HAP-1 (cell line): ENCODE results near the gene NOM1.

Experiments used
- DNase-seq, 2 experiments: peaks; one replicate each; pipeline ENCODE4 v3.0.0-alpha.2; 2016 to 2020; ENCODE audit warnings: low spot score in 2 of 2
- H3K27me3 ChIP-seq: fragments of 250-450 bp; sonication (Bioruptor Pico); 2 replicates; pipeline ENCODE4 v1.5.1; 2020; ENCODE audit warnings: low read depth, mild to moderate bottlenecking, moderate library complexity
- H3K36me3 ChIP-seq: fragments of 250-450 bp; sonication (Bioruptor Pico); replicated peaks from 2 replicates; pipeline ENCODE4 v1.5.1; 2020; ENCODE audit warnings: mild to moderate bottlenecking
- H3K4me1 ChIP-seq: fragments of 250-450 bp; sonication (Bioruptor Pico); 2 replicates; pipeline ENCODE4 v1.5.1; 2020; ENCODE audit warnings: mild to moderate bottlenecking
- H3K4me3 ChIP-seq: fragments of 250-450 bp; sonication (Bioruptor Pico); 2 replicates; pipeline ENCODE4 v1.5.1; 2020; ENCODE audit warnings: mild to moderate bottlenecking, moderate library complexity
- H3K9me3 ChIP-seq: fragments of 250-450 bp; sonication (Bioruptor Pico); 2 replicates; pipeline ENCODE4 v1.5.1; 2020; ENCODE audit warnings: mild to moderate bottlenecking, moderate library complexity
- in situ Hi-C: fragments of 300-500 bp; cut with MboI; formaldehyde crosslinking; loops from 3 replicates; pipeline ENCODE4 v1.14.3; 2020; ENCODE audit warnings: low sequenced_read_pairs, inconsistent platforms, mixed read lengths

Gene NOM1

DNA sequence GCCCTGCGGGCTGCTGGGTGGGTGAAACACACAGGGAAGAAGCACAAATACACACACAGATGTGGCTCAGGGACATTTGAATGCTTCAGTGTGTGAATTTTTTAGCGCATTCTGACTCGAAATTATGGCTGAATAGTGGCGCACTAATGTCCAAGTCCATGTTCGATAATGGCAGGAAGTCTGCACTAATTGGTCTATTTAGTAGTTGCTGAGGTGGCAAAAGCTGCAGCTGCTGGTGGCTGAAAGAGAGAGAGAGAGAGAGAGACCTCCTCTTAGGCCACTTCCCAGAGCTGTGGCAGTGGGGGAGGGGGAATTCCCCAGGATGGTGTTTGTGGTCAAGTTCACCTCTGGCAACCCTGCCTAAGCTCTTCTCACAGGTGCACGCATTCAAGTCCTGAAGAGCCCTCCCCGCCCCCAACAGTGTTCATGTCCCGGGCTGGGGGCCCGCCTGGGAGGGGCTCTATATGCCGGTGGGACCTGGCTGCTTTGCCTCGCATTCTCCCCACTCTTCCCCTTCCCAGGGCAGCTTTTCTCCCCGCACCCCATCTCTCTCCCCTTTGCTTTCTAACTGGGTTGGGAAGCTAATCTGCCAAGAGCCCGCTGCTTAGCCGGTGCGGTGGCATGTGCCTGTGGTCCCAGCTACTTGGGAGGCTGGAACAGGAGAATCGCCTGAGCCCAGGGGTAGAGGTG, 67.0 kb downstream of the NOM1 start:
- in situ Hi-C loops, result no loop called here
- Histone ChIP-seq H3K9me3 (no peaks in the 10 kb centered on the region), H3K4me3 (no peak overlapping the region), H3K36me3 (no peaks in the 10 kb centered on the region), H3K4me1 (peaks cover 5% of the 10 kb centered on the region), H3K27me3 (peaks cover 11% of the 10 kb centered on the region)
- DNase-seq, result no peak

DNA sequence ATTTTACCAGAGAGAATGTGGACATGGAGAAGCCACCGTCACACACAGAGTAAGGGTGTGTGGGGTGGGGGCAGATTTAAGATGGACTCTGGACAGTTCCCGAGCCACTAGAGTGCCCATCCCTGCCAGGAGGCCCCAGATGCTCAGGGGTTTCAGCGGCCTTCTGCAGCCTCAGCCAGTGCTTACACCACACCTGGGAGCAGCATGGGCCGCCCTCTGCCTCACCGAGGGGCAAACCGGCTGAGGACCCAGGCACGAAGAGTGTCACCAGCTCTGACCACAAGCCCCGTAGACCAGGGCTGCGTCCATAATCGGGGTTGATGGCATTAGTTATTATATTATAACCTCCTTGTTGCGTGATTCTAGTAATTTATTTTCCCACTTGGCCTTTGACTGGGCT, 67.6 kb downstream of the NOM1 start:
- no peaks in the 10 kb centered on the region for H3K36me3 ChIP-seq
- no peaks in the 10 kb centered on the region for H3K4me1 ChIP-seq
- no peak overlapping the region for H3K4me3 ChIP-seq
- H3K27me3 ChIP-seq, result peaks cover 18% of the 10 kb centered on the region
- DNase-seq, result no peak
- in situ Hi-C loops, result no loop called here
- H3K9me3 ChIP-seq, result no peaks in the 10 kb centered on the region

DNA sequence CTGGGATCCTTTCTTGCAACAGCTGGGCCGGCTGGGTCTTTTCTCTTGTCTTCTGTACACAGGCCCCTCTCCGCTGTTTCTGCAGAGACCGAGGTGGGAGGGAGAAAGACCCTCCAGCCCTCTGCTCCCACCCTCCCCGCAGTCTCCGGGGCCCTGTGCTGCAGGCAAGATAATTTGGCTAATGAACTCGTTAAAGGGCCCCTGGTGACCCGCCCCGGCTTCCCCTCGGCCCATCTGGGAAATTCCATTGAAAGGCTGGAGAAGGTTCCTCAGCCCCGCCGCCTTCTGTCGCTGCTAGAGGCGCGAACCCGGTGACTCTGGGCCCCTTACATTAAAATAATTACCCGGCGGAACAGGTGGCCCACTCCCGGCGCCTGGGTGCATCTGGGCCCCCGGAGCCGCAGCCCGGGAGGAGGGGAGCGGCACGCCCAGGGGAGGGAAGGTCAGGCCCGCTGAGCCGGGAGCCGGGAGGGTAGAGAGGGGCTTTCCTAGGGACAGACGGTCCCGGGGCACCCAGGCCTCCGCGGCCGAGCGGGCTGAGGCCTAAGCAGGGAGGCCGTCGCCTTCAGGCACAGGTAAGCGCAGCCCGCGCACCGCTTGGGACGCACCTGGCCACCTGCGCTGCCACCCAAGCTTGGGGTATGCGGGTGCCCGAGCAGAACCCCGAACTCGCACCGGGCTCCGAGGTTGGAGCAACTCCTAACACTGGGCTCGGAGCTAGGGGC, 68.3 kb downstream of the NOM1 start:
- Histone ChIP-seq H3K4me1 (no peaks in the 10 kb centered on the region), H3K27me3 (peaks cover 24% of the 10 kb centered on the region), H3K9me3 (no peaks in the 10 kb centered on the region), H3K4me3 (no peak overlapping the region), H3K36me3 (no peaks in the 10 kb centered on the region)
- no peak for DNase-seq
- in situ Hi-C loops, result no loop called here

DNA sequence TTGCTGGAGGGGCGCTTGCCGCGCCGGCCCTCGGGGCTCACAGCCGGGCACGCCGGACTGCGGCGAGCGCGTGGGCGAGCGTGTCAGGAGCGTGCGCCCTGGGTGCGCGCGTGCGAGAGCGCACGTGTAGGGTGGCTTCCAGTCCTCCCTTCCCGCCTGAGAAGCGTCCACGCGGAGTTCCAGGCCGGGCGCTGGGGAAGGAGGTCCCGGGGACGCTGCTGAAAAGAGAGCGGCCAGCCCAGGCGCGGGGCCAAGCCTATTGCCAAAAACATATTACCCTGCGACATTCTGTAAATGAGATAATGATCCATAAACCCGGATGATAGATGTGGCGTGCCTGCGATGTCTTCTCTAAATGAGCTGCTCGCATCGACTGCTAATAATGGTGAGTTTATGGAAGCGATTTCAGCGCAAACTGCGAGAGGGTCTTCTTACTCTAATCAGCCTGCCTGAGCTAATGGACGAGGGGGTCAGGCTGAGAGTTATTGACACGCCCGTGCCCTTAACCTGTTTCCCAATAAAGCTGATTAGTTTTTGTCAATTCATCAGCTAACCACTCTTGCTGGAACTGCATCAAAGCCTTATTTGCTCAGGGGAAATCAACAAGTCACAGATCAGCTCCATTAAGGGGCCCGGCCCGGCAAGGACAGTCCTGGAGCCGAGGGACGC, 69.0 kb downstream of the NOM1 start:
- Histone ChIP-seq H3K36me3 (no peaks in the 10 kb centered on the region), H3K4me3 (no peak overlapping the region), H3K4me1 (no peaks in the 10 kb centered on the region), H3K27me3 (peaks cover 26% of the 10 kb centered on the region), H3K9me3 (no peaks in the 10 kb centered on the region)
- in situ Hi-C loops, result no loop called here
- no peak for DNase-seq

DNA sequence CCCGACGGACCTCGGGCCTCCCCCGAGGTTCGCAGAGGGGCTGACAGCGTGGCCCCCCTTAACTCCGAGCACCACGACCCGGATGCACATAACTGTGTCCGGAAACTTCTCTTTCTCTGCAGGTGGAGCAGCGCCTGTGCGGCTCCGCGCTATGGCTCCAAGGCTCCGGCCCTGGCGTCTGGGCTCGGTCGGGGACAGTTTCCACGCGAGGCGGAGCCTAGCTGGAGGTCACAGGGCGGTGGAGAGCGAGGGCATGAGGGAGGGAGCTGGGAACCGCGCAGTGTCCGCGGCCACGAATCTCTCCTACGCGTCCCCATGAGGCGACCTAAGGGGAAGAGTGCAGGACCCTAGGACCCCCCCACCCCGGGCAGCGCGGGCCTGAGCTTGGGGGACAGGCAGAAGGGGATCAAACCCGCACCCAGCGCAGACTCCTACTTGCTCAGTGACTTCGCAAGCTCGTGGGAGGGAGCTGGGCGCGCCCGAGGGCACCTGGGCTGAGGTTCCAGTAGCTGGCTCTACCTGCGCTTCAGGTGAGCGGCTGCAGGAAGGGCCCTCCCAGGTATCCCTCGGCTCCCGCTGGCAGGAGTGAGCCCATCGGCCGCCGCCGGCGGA, 69.6 kb downstream of the NOM1 start:
- Histone ChIP-seq H3K9me3 (no peaks in the 10 kb centered on the region), H3K27me3 (peaks cover 26% of the 10 kb centered on the region), H3K36me3 (no peaks in the 10 kb centered on the region), H3K4me3 (no peak overlapping the region), H3K4me1 (no peaks in the 10 kb centered on the region)
- in situ Hi-C loops, result no loop called here
- DNase-seq, result no peak

DNA sequence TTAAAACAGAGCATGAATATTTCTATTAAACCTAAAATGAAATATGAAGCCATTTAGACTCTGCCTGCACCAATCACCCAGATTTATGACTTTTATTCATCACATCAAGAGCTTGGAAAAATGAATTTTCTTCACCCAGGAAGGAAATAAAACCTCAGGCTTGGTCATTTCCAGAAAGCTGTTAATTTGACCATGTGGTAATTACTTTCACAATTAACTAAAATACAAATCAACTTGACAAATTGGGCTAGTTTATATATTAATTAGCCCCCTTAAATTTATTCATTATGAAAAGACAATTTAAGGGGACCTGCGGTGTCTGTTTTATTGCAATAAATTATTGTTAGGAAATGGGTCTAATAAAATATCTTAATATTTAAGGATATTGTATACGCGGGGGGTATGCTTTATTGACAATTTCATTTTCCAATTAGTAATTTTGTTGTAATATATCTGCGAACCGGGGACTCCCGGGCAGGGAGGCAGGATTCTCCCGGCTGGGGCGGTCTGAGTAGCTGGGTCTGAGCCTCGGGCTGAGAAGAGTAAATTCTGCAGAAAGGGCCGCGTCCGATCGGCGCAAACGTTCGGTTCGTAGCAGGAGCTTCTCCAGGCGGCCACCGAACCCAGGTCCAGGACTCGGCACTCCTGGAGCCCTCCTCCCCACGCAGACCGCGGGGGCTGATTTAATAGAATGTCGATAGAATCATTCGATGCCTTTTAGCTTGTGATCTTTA, 70.4 kb downstream of the NOM1 start:
- DNase-seq, result no peak
- H3K9me3 ChIP-seq, result no peaks in the 10 kb centered on the region
- H3K4me1 ChIP-seq, result no peaks in the 10 kb centered on the region

DNA sequence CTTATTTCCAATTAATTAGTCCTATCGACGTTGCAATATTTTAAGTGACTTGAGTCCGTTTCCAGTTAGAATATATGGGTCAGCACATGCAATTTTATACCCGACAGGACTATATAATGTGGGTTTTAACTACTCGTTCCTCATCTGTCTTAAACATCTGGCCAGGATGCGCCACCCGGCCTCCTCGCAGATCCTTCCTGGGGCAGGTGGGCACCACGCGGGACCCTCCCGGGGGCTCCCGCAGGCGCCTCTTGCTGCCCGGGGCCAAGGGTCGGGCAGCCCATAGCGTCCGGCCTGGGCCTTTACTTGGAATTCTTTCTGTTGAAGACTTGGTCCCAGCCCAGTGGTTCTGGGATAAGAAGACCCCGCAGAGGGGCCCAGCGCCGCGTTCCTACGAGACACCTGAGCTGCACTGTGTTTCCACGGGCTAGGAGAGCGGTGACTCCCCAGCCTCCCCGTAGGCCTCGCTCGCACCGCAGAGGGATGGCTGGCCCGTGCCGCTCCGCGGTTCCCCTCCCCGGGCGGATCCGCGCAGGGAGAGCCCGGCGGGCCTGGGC, 71.1 kb downstream of the NOM1 start:
- no peak for DNase-seq
- peaks cover 37% of the 10 kb centered on the region for H3K27me3 ChIP-seq
- H3K36me3 ChIP-seq, result no peaks in the 10 kb centered on the region
- H3K9me3 ChIP-seq, result no peaks in the 10 kb centered on the region
- no peaks in the 10 kb centered on the region for H3K4me1 ChIP-seq
- in situ Hi-C loops, result no loop called here
- no peak overlapping the region for H3K4me3 ChIP-seq

More for the DNA sequence above, 70.4 kb downstream of the NOM1 start:
- peaks cover 30% of the 10 kb centered on the region for H3K27me3 ChIP-seq
- H3K36me3 ChIP-seq, result no peaks in the 10 kb centered on the region
- in situ Hi-C loops, result no loop called here
- H3K4me3 ChIP-seq, result no peak overlapping the region

DNA sequence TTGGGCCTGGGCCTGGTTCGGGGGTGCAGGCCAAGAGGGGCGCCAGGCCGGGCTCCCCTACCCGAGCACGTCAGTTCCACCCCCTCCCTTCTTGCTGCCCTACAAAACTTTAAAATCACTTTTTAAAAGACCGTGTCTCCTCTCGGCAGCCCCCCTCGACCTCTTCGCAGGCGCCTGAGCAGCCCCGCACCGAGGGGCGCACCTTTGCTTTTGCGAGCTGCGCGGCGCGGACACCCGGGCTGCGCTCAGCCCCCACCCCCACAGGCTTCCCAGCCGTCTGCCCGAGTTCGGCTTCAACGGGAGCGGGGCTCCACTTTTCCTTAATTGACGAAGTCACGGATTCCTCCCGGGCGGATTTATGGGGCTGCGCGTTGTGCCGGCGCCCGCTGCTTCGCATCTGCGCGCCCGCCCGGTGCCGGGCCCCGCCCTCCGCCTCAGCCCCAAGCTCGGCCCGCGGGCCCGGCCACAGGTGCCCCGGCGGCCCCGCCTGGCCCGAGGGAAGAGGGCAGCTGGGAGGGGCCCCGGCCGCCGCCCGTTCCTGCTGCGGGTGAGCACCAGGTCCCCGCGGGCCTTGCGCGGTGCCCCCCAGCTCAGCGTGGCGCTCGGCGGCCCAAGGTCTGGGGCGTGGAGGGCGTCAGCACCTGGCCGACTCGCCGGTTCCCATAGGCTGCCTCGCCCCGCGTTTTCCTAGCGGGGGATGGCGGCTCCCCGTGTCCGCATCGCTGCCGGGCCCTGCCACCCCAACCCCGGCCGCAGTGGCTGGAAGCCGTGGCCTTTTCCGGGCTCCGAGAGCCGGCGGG, 71.8 kb downstream of the NOM1 start:
- no peak for DNase-seq
- no peaks in the 10 kb centered on the region for H3K9me3 ChIP-seq
- H3K4me1 ChIP-seq, result no peaks in the 10 kb centered on the region
- in situ Hi-C loops, result no loop called here
- peaks cover 42% of the 10 kb centered on the region for H3K27me3 ChIP-seq
- H3K4me3 ChIP-seq, result no peak overlapping the region
- no peaks in the 10 kb centered on the region for H3K36me3 ChIP-seq

DNA sequence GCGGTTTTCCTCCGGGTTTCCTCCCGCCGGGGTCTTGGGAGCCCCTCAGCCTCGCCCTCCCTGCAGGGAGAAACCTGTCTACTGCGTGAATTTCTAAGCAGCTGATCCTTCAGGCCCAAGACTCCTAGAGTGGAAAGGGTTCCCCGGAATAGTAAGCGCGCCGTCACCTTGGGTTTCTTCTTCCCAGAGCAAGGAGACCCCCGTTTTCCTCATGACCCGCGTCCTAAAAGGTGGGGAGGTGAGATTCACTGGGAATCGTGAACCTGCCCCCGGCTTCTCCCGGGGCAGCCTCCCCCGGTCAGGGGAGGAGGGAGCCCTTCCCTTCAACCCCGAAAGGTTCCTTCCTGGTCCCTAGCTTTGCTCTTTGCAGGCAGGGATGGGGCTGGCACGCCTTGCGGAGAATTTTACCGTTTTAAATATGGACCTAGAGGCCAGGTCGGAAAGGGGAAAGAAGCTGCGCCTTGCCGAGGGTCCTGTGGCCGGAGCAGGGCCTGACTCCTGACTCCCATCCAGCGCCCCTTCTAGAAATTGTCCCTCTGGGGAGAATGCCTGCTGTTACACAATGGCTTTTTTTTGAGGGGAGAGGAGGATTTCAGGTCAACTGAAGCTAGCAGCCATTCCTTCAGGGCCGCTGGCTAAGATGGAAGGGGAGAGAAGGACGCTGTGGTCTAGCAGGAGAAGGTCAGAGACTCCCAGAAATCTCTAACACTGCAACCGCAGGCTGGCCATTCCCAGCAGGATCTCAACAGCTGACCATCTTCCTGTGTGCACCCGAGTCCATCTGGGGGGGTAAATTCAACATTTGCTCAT, 72.6 kb downstream of the NOM1 start:
- no peak for DNase-seq
- Histone ChIP-seq H3K36me3 (no peaks in the 10 kb centered on the region), H3K4me1 (no peaks in the 10 kb centered on the region), H3K27me3 (peaks cover 45% of the 10 kb centered on the region), H3K4me3 (no peak overlapping the region), H3K9me3 (no peaks in the 10 kb centered on the region)
- in situ Hi-C loops, result no loop called here
